SK-N-SH treated with all-trans-retinoic acid at 6 μM for 48 hours (cell line): ENCODE results near the gene RAB23.
"Not testable (repeated sequence)": the region's sequence is repeated elsewhere in the genome, so short reads cannot be mapped to it uniquely, and the experiment has no call there.

Experiments used
- ZFP3 ChIP-seq: fragments of 250-450 bp; sonication (Bioruptor Pico); IDR thresholded peaks from 2 replicates; pipeline ENCODE4 v1.5.0; 2020; ENCODE audit warnings: mild to moderate bottlenecking, moderate library complexity
- TF ChIP-seq, protein P1 (sequence below): fragments of 250-450 bp; sonication (Bioruptor Pico); IDR thresholded peaks from 2 replicates; pipeline ENCODE4 v1.8.0; 2021; ENCODE audit warnings: low read depth, mild to moderate bottlenecking, moderate library complexity, borderline replicate concordance
- TF ChIP-seq, protein P2 (sequence below): fragments of 250-450 bp; sonication (Bioruptor Pico); IDR thresholded peaks from 2 replicates; pipeline ENCODE4 v1.8.0; 2020; ENCODE audit warnings: mild to moderate bottlenecking, moderate library complexity, borderline replicate concordance

DNA sequence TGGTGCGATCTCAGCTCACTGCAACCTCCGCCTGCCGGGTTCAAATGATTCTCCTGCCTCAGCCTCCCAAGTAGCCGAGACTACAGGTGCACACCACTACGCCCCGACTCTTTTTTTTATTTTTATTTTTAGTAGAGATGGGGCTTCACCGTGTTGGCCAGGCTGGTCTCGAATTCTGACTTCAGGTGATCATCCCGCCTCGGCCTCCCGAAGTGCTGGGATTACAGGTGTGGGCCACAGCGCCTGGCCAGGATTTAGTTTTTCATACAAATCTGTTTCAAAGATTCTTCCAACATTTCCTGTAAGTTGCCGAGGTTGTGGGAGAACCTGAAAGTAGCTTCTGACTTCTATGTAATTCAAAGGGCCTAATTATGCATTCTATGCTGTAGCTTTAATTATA lies 21.4 kb upstream of the RAB23 start:
- TF ChIP-seq, protein P1, sequence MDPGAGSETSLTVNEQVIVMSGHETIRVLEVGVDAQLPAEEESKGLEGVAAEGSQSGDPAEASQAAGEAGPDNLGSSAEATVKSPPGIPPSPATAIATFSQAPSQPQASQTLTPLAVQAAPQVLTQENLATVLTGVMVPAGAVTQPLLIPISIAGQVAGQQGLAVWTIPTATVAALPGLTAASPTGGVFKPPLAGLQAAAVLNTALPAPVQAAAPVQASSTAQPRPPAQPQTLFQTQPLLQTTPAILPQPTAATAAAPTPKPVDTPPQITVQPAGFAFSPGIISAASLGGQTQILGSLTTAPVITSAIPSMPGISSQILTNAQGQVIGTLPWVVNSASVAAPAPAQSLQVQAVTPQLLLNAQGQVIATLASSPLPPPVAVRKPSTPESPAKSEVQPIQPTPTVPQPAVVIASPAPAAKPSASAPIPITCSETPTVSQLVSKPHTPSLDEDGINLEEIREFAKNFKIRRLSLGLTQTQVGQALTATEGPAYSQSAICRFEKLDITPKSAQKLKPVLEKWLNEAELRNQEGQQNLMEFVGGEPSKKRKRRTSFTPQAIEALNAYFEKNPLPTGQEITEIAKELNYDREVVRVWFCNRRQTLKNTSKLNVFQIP (CRISPR knock-in tag) = not testable (repeated sequence)
- TF ChIP-seq, protein P2, sequence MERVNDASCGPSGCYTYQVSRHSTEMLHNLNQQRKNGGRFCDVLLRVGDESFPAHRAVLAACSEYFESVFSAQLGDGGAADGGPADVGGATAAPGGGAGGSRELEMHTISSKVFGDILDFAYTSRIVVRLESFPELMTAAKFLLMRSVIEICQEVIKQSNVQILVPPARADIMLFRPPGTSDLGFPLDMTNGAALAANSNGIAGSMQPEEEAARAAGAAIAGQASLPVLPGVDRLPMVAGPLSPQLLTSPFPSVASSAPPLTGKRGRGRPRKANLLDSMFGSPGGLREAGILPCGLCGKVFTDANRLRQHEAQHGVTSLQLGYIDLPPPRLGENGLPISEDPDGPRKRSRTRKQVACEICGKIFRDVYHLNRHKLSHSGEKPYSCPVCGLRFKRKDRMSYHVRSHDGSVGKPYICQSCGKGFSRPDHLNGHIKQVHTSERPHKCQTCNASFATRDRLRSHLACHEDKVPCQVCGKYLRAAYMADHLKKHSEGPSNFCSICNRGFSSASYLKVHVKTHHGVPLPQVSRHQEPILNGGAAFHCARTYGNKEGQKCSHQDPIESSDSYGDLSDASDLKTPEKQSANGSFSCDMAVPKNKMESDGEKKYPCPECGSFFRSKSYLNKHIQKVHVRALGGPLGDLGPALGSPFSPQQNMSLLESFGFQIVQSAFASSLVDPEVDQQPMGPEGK = not testable (repeated sequence)
- not testable (repeated sequence) for TF ChIP-seq ZFP3 (CRISPR knock-in tag)
